MM.1S (cell line): Measurements from ENCODE around the gene MKNK1.

Experiments
- CTCF ChIP-seq: fragments of 300-600 bp; sonication (generic); IDR thresholded peaks from 2 replicates; pipeline ENCODE4 v1.5.1; 2016; ENCODE audit warnings: antibody characterized with exemption, low read length, mixed read lengths
- EZH2 ChIP-seq: fragments of 300-600 bp; sonication (generic); optimal IDR thresholded peaks from 2 replicates; pipeline ENCODE3; 2017; ENCODE audit warnings: low read depth, mild to moderate bottlenecking, antibody characterized with exemption, low read length, mixed read lengths
- EZH2phosphoT487 ChIP-seq: fragments of 300-600 bp; sonication (generic); IDR thresholded peaks from 2 replicates; pipeline ENCODE4 v1.6.1; 2018; ENCODE audit warnings: antibody characterized with exemption, low read length

GRCh38 chr1:46522969-46523320, 81.1 kb downstream of the MKNK1 start:
- TF ChIP-seq CTCF (no peak), EZH2 (no peak), EZH2phosphoT487 (no peak)
